ENCODE measurements around the gene LHB.
"Not testable (repeated sequence)": the region's sequence is repeated elsewhere in the genome, so short reads cannot be mapped to it uniquely, and the experiment has no call there.

The LHB gene

DNA sequence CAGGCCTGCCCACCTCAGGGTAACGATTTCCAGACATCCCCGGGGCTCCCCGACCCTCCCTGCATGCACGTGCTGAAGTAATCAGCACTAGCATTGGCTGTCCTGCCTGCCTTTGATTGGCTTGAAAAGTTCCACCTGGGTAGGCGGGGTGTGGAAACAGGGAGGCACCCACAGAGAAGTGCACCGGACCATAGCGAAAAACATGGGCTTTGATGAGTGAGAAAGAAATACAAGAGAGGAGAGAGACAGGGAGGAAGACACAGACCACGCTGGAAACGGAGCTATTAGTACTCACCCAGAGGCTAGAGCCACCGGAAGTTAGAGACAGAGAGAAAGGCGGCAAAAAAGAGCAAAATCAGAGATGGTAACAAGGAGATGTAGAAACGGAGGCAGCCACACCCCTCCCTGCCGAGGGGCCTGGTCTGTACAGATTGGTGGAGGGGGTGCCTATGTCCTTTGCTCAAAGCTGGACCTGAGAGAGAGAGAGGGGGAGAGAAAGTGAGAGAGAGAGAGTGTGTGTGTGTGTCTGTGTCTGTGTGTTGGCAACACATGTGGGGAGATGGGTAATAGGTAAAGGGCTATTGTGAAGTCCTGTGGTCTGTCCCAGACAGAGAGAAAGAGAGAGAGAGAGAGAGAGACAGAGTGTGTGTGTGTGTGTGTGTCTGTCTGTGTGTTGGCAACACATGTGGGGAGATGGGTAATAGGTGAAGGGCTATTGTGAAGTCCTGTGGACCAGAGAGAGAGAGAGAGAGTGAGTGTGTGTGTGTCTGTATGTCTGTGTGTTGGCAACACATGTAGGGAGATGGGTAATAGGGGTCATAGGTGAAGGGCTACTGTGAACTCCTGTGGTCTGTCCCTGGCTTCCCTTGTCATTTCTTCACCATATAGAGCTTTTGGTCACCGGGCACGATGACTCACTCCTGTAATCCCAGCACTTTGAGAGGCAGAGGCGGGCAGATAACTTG, 4.3 kb upstream of the LHB start:
- Histone ChIP-seq H3K36me3 (peaks cover under 1% of the 10 kb centered on the region; the same call in 1 of the 2 replicates), H3K27ac (no peak overlapping the region), H3K4me3 (ENCODE audit: low read depth, low read length) (no peak overlapping the region), H3K9me3 (ENCODE audit: severe bottlenecking) (no peaks in the 10 kb centered on the region), H3K27me3 (ENCODE audit: insufficient read depth, low read depth, severe bottlenecking) (no peaks in the 10 kb centered on the region)
- TF ChIP-seq, protein P1, sequence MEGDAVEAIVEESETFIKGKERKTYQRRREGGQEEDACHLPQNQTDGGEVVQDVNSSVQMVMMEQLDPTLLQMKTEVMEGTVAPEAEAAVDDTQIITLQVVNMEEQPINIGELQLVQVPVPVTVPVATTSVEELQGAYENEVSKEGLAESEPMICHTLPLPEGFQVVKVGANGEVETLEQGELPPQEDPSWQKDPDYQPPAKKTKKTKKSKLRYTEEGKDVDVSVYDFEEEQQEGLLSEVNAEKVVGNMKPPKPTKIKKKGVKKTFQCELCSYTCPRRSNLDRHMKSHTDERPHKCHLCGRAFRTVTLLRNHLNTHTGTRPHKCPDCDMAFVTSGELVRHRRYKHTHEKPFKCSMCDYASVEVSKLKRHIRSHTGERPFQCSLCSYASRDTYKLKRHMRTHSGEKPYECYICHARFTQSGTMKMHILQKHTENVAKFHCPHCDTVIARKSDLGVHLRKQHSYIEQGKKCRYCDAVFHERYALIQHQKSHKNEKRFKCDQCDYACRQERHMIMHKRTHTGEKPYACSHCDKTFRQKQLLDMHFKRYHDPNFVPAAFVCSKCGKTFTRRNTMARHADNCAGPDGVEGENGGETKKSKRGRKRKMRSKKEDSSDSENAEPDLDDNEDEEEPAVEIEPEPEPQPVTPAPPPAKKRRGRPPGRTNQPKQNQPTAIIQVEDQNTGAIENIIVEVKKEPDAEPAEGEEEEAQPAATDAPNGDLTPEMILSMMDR (IDR thresholded peaks at IDR 0.05; ENCODE audit: low read depth, low read length), result no peak
- DNase-seq, result no peak

DNA sequence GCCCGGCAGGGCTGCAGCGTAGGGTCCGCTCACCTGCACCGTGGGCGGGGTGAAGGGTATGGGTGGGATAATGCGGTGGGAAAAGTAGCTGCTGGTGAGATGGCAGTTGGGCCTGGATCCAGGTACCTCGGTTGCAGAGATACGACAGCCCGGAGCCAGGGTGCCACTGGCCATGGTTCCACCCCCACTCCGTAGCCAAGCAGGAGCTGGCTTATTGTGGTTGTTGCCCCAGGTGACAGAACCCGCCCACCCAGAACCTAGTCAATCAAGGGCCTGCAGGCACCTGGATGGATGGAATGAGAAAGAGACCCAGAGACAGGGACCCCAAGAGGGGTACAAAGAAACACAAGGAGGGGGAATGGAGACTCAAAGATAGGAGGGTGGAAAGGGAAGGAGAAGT, 3.5 kb upstream of the LHB start:
- Histone ChIP-seq H3K36me3 (peaks cover 9% of the 10 kb centered on the region), H3K27ac (no peak overlapping the region), H3K27me3 (ENCODE audit: insufficient read depth, low read depth, severe bottlenecking) (no peaks in the 10 kb centered on the region), H3K4me3 (ENCODE audit: low read depth, low read length) (no peak overlapping the region), H3K9me3 (ENCODE audit: severe bottlenecking) (no peaks in the 10 kb centered on the region)
- peak; percentile 47 for DNase-seq
- TF ChIP-seq, protein P1 (IDR thresholded peaks at IDR 0.05; ENCODE audit: low read depth, low read length), result no peak

- no peak overlapping the region; the same call in 1 of the 2 replicates for H3K27ac ChIP-seq
- H3K36me3 ChIP-seq, result peaks cover 18% of the 10 kb centered on the region
- H3K9me3 ChIP-seq (ENCODE audit: severe bottlenecking), result no peaks in the 10 kb centered on the region
- H3K27me3 ChIP-seq (ENCODE audit: insufficient read depth, low read depth, severe bottlenecking), result no peaks in the 10 kb centered on the region
- TF ChIP-seq, protein P1 (IDR thresholded peaks at IDR 0.05; ENCODE audit: low read depth, low read length), result peak; percentile 49
- H3K4me3 ChIP-seq (ENCODE audit: low read depth, low read length), result peak overlapping the region; percentile 26
- DNase-seq, result peak; percentile 80
These were observed 2.5 kb upstream of the LHB start for GRCh38 chr19:49019242-49019932.

GRCh38 chr19:49018388-49019241, 1.7 kb upstream of the LHB start:
- H3K4me3 ChIP-seq (ENCODE audit: low read depth, low read length), result peak overlapping the region; percentile 26
- not testable (repeated sequence) for H3K9me3 ChIP-seq (ENCODE audit: severe bottlenecking); DNase-seq; H3K27ac ChIP-seq; H3K27me3 ChIP-seq (ENCODE audit: insufficient read depth, low read depth, severe bottlenecking)
- H3K36me3 ChIP-seq, result peaks cover 25% of the 10 kb centered on the region

GRCh38 chr19:49017666-49018351, 918 bp upstream of the LHB start:
- Histone ChIP-seq H3K9me3 (ENCODE audit: severe bottlenecking) (no peaks in the 10 kb centered on the region), H3K27ac (0 out of 2 replicates have a peak overlapping the region, but pooled peaks have one; percentile 22)

More at GRCh38 chr19:49017666-49018351, 918 bp upstream of the LHB start:
- Histone ChIP-seq H3K36me3 (peaks cover 31% of the 10 kb centered on the region), H3K27me3 (ENCODE audit: insufficient read depth, low read depth, severe bottlenecking) (no peaks in the 10 kb centered on the region), H3K4me3 (ENCODE audit: low read depth, low read length) (peak overlapping the region; percentile 26)
- DNase-seq, result peak; percentile 80
- TF ChIP-seq, protein P1 (IDR thresholded peaks at IDR 0.05; ENCODE audit: low read depth, low read length), result peak; percentile 53
